HepG2 (cell line): ENCODE measurements around the gene SMIM45.

Experiments
- CHD4 ChIP-seq: fragments of 200-600 bp; sonication (generic); IDR thresholded peaks from 2 replicates; pipeline ENCODE4 v1.7.0; 2017; ENCODE audit warnings: mild to moderate bottlenecking, low read length, borderline replicate concordance
- HOXA3 ChIP-seq: sonication (generic); formaldehyde crosslinking; IDR thresholded peaks from 2 replicates; pipeline ENCODE4 v1.5.0; 2020; ENCODE audit warnings: missing genetic modification reagents
- IRX3 ChIP-seq: sonication (generic); formaldehyde crosslinking; IDR thresholded peaks from 2 replicates; pipeline ENCODE4 v1.8.1; 2023; ENCODE audit warnings: mild to moderate bottlenecking, low read depth, missing genetic modification reagents, borderline replicate concordance
- ISX ChIP-seq: sonication (generic); formaldehyde crosslinking; conservative IDR thresholded peaks from 2 replicates; pipeline ENCODE4 v1.5.0; 2020; ENCODE audit warnings: missing genetic modification reagents
- SETDB1 ChIP-seq: sonication (generic); formaldehyde crosslinking; IDR thresholded peaks from 2 replicates; pipeline ENCODE4 v1.5.1; 2020; ENCODE audit warnings: missing genetic modification reagents, mild to moderate bottlenecking, borderline replicate concordance
- THAP11 ChIP-seq: IDR thresholded peaks from 2 replicates; pipeline ENCODE4 v1.6.1; 2016; ENCODE audit warnings: missing biosample characterization, missing genetic modification reagents
- ZFP1 ChIP-seq: IDR thresholded peaks from 2 replicates; pipeline ENCODE4 v1.6.1; 2016
- TF ChIP-seq, protein P1 (sequence below): sonication (generic); formaldehyde crosslinking; IDR thresholded peaks from 2 replicates; pipeline ENCODE4 v1.9.0; 2021; ENCODE audit warnings: mild to moderate bottlenecking, missing genetic modification reagents
- TF ChIP-seq, protein P2 (sequence below): sonication (generic); formaldehyde crosslinking; IDR thresholded peaks from 2 replicates; pipeline ENCODE4 v1.4.0; 2020; ENCODE audit warnings: mild to moderate bottlenecking, missing genetic modification reagents
- TF ChIP-seq, protein P3 (sequence below): sonication (generic); formaldehyde crosslinking; conservative IDR thresholded peaks from 2 replicates; pipeline ENCODE4 v1.4.0; 2020; ENCODE audit warnings: missing genetic modification reagents

The SMIM45 gene

DNA sequence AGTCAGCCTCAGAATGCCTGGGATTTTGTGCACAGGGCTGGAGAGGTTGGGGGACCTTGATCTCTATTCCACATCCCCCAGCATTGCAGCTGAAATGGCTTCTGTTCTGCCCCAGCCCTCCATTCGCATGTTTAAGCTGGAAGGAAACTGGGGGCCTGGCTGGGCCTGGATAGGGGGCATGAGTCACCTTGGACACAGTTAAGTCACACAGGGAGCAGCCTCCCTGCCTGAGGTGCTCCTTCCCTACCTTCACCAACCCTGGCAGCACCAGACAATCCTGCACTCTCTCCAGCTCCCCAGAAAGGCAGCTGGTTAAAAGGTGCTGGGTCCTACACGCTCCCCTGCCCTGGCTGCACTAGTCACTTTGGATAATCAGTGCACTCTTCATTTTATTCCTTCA is 763 bp downstream of the SMIM45 start (continued):
- TF ChIP-seq, protein P1, sequence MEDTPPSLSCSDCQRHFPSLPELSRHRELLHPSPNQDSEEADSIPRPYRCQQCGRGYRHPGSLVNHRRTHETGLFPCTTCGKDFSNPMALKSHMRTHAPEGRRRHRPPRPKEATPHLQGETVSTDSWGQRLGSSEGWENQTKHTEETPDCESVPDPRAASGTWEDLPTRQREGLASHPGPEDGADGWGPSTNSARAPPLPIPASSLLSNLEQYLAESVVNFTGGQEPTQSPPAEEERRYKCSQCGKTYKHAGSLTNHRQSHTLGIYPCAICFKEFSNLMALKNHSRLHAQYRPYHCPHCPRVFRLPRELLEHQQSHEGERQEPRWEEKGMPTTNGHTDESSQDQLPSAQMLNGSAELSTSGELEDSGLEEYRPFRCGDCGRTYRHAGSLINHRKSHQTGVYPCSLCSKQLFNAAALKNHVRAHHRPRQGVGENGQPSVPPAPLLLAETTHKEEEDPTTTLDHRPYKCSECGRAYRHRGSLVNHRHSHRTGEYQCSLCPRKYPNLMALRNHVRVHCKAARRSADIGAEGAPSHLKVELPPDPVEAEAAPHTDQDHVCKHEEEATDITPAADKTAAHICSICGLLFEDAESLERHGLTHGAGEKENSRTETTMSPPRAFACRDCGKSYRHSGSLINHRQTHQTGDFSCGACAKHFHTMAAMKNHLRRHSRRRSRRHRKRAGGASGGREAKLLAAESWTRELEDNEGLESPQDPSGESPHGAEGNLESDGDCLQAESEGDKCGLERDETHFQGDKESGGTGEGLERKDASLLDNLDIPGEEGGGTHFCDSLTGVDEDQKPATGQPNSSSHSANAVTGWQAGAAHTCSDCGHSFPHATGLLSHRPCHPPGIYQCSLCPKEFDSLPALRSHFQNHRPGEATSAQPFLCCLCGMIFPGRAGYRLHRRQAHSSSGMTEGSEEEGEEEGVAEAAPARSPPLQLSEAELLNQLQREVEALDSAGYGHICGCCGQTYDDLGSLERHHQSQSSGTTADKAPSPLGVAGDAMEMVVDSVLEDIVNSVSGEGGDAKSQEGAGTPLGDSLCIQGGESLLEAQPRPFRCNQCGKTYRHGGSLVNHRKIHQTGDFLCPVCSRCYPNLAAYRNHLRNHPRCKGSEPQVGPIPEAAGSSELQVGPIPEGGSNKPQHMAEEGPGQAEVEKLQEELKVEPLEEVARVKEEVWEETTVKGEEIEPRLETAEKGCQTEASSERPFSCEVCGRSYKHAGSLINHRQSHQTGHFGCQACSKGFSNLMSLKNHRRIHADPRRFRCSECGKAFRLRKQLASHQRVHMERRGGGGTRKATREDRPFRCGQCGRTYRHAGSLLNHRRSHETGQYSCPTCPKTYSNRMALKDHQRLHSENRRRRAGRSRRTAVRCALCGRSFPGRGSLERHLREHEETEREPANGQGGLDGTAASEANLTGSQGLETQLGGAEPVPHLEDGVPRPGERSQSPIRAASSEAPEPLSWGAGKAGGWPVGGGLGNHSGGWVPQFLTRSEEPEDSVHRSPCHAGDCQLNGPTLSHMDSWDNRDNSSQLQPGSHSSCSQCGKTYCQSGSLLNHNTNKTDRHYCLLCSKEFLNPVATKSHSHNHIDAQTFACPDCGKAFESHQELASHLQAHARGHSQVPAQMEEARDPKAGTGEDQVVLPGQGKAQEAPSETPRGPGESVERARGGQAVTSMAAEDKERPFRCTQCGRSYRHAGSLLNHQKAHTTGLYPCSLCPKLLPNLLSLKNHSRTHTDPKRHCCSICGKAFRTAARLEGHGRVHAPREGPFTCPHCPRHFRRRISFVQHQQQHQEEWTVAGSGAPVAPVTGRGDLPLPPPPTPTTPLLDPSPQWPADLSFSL: no peak
- no peak for TF ChIP-seq THAP11
- no peak for TF ChIP-seq ISX (CRISPR knock-in tag)
- no peak for TF ChIP-seq SETDB1 (CRISPR knock-in tag)
- TF ChIP-seq, protein P2, sequence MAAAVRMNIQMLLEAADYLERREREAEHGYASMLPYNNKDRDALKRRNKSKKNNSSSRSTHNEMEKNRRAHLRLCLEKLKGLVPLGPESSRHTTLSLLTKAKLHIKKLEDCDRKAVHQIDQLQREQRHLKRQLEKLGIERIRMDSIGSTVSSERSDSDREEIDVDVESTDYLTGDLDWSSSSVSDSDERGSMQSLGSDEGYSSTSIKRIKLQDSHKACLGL: no peak
- TF ChIP-seq, protein P3, sequence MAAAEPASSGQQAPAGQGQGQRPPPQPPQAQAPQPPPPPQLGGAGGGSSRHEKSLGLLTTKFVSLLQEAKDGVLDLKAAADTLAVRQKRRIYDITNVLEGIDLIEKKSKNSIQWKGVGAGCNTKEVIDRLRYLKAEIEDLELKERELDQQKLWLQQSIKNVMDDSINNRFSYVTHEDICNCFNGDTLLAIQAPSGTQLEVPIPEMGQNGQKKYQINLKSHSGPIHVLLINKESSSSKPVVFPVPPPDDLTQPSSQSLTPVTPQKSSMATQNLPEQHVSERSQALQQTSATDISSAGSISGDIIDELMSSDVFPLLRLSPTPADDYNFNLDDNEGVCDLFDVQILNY: no peak
- no peak for TF ChIP-seq CHD4
- TF ChIP-seq ZFP1 (CRISPR knock-in tag): no peak
- no peak for TF ChIP-seq IRX3 (CRISPR knock-in tag)
- no peak for TF ChIP-seq HOXA3 (CRISPR knock-in tag)
